Uterus (tissue), 4 donors: ENCODE measurements around the gene GPR65. TPM values are rescaled to one million over a fixed set of nuclear protein-coding genes. Genes with fewer than 3 reads are reported as not detected.

Experiments used
- DNase-seq, 2 donors: peaks; one replicate each; pipeline ENCODE4 v3.0.0-alpha.2; 2019 to 2020
- H3K27ac ChIP-seq, 2 donors: fragments of 200-600 bp; sonication (generic); 1 replicate in 1 of 2; 2 replicates in 1 of 2; pipeline ENCODE4 v1.5.1; 2016 to 2018
- H3K27me3 ChIP-seq, 2 donors: fragments of 200-600 bp; sonication (generic); one replicate each; pipeline ENCODE4 v1.5.1; 2018 to 2019; ENCODE audit warnings: control low read depth in 1 of 2
- H3K36me3 ChIP-seq, 2 donors: fragments of 200-600 bp; sonication (generic); one replicate each; pipeline ENCODE4 v1.5.1; 2019; ENCODE audit warnings: control low read depth in 1 of 2
- H3K4me1 ChIP-seq, 2 donors: fragments of 200-600 bp; sonication (generic); one replicate each; pipeline ENCODE4 v1.5.1; 2018 to 2019; ENCODE audit warnings: control low read depth in 1 of 2
- H3K4me3 ChIP-seq, 2 donors: fragments of 200-600 bp; sonication (generic); 1 replicate in 1 of 2; 2 replicates in 1 of 2; pipeline ENCODE4 v1.5.1; 2018 to 2019; ENCODE audit warnings: mild to moderate bottlenecking in 1 of 2
- H3K9me3 ChIP-seq, 2 donors: fragments of 200-600 bp; sonication (generic); one replicate each; pipeline ENCODE4 v1.5.1; 2019; ENCODE audit warnings: control low read depth in 1 of 2
- POLR2A ChIP-seq, 2 donors: fragments of 450-650 bp; IDR thresholded peaks; one replicate each; pipeline ENCODE4 v1.6.1; 2016; ENCODE audit warnings: antibody characterized with exemption in 2 of 2, mild to moderate bottlenecking in 1 of 2, moderate library complexity in 1 of 2
- intact Hi-C: fragments of 100-400 bp; cut with DNase I; formaldehyde crosslinking; loops from one replicate; pipeline ENCODE4 v1.15.1; 2023; ENCODE audit warnings: low total_unique reads
- total RNA-seq, 4 donors: library from RNA; depleted of rRNA in 3 of 4; stranded (reverse); fragments of >200 nt in 3 of 4; gene quantifications; one replicate each; pipeline versions ENCODE4 v1.1.0 to v1.2.4, GENCODE V29; 2014 to 2023
- TF ChIP-seq, protein P1 (sequence below), 4 experiments: fragments of 200-600 bp in 2 of 4; fragments of 450-650 bp in 2 of 4; sonication (generic) in 2 of 4; IDR thresholded peaks; one replicate each; pipeline ENCODE4 v1.5.1; 2016 to 2019; ENCODE audit warnings: antibody characterized with exemption in 4 of 4, mild to moderate bottlenecking in 2 of 4, moderate library complexity in 1 of 4
- donor health status: DM: yes; HTN: yes; CAD: no.

GPR65 gene
- total RNA-seq, 4 donors from 2014 or later, result 0.76 to 2.6 (median 1.6) TPM

DNA sequence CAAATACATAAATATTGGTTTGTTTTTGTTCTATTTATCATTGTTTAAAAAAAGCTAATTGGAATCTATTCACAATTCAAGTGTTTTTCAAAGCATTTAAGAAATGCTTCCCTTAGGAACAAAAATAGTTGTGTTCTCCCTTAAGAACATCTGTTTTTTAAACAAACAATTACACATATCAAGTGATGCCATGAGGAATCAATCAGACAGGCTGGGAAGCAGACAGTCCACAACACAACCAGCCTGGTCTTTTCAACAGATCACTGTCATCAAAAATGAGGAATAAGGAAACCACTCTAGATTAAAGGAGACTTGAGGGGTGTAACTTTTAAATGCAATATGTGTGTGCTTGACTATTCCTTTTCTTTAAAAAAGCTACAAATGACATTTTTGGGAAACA lies 37.4 kb upstream of the GPR65 start:
- Histone ChIP-seq H3K4me3 (no peak overlapping the region), H3K4me1 (no peaks in the 10 kb centered on the region), H3K27me3 (no peaks in the 10 kb centered on the region), H3K36me3 (no peaks in the 10 kb centered on the region), H3K27ac (no peak overlapping the region), H3K9me3 (no peaks in the 10 kb centered on the region)
- no peak for DNase-seq
- intact Hi-C loops, result no loop called here
- TF ChIP-seq, protein P1, sequence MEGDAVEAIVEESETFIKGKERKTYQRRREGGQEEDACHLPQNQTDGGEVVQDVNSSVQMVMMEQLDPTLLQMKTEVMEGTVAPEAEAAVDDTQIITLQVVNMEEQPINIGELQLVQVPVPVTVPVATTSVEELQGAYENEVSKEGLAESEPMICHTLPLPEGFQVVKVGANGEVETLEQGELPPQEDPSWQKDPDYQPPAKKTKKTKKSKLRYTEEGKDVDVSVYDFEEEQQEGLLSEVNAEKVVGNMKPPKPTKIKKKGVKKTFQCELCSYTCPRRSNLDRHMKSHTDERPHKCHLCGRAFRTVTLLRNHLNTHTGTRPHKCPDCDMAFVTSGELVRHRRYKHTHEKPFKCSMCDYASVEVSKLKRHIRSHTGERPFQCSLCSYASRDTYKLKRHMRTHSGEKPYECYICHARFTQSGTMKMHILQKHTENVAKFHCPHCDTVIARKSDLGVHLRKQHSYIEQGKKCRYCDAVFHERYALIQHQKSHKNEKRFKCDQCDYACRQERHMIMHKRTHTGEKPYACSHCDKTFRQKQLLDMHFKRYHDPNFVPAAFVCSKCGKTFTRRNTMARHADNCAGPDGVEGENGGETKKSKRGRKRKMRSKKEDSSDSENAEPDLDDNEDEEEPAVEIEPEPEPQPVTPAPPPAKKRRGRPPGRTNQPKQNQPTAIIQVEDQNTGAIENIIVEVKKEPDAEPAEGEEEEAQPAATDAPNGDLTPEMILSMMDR (IDR thresholded peaks at IDR 0.05), result no peak
- TF ChIP-seq POLR2A (IDR thresholded peaks at IDR 0.05), result no peak

DNA sequence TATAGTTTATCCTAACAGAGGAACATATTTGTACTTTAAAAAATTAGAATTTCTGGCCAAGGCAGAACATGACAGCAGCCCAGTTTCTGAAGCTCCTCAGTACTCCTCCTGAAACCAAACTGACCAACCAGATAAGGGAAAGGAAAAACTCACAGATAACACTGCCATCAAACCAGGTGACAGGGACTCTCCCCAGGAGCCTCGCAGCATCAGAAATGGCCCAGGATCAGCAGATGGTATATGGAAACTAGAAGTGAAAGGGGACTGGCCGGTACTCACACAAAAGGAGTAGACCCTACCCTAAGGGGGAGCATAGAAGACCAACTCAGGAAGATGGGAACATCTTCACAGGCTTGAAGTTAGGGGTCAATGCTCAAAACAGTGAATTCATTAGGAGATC lies 33.9 kb upstream of the GPR65 start:
- no peaks in the 10 kb centered on the region for H3K4me1 ChIP-seq
- H3K36me3 ChIP-seq, result no peaks in the 10 kb centered on the region
- intact Hi-C loops, result no loop called here
- no peak for DNase-seq
- H3K27ac ChIP-seq, result no peak overlapping the region
- H3K9me3 ChIP-seq, result no peaks in the 10 kb centered on the region
- no peaks in the 10 kb centered on the region for H3K27me3 ChIP-seq
- no peak for TF ChIP-seq POLR2A (IDR thresholded peaks at IDR 0.05)
- TF ChIP-seq, protein P1 (IDR thresholded peaks at IDR 0.05), result no peak
- no peak overlapping the region for H3K4me3 ChIP-seq

DNA sequence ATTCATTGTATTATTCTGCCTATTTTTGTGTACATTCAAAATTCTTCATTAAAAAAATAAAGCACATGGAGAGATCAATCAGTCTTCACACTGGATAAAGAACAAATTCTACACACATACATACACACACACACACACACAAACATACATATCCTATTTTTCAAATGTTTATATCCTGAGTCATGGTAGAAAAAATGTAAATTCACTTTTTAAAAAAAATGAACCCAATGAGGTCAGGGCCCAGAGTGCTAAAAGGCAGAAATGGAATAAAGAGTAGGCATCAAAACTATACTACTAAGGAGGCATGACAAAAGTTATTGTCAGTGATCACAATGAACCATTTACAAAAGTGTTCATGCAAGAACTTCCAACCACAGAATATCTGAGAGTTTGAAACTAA lies 29.3 kb upstream of the GPR65 start:
- Histone ChIP-seq H3K4me3 (no peak overlapping the region), H3K27ac (no peak overlapping the region), H3K9me3 (no peaks in the 10 kb centered on the region), H3K4me1 (no peaks in the 10 kb centered on the region), H3K36me3 (no peaks in the 10 kb centered on the region), H3K27me3 (no peaks in the 10 kb centered on the region)
- no peak for DNase-seq
- TF ChIP-seq POLR2A (IDR thresholded peaks at IDR 0.05), result no peak
- intact Hi-C loops, result no loop called here

DNA sequence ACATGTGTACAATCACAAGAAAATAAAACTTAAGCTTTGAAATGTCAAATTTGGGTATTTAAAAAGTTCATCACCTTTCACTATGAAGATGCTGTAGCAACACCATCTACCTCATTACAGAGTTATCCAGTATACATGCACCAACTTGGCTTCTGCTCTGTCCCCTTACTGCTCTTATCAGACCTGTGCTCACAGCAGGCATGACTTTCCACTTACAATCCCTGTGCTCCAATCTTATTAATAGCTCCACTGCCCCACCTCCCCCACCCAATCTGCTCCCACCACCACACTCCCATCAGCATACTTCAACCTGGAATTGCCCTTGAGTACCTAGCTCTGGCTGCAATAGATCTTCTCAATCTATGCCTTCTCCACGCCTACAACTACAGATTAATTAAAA lies 25.2 kb upstream of the GPR65 start:
- no peaks in the 10 kb centered on the region for H3K36me3 ChIP-seq

DNA sequence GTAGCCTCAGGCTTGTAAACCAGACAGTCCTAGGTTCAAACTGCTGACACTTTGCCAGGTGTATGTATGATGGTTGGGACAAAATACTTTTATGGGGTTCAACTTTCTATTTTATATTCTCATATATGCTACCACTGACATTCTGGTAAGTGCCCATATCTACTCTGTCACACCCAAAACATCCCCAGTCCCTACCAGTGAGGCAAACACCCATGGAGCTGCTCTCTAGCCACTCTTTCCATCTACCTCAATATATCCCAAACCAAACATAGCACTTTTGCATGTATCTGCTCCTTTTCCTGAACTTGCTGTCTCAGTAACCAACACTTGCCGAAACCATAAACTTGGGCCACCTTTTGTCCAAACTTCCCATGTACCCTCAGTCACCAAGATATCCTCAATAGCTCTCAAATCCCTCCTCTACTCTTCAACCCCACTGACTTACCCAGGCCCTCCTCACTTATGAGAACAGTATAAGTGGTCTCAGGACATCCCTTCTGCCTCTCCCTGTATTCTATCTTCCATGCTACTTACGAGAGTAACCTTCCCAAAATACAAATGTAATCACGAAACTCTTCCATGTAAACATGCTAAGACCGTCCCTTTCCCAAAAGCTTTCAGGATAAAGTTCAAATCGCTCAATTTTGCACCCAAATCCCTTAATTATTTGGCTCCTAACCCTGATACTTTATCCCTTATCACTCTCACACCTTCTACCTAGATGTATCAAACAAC lies 15.5 kb upstream of the GPR65 start:
- H3K36me3 ChIP-seq, result no peaks in the 10 kb centered on the region
- H3K9me3 ChIP-seq, result no peaks in the 10 kb centered on the region
- DNase-seq, result no peak
- H3K4me1 ChIP-seq, result peaks cover 0 to 4% of the 10 kb centered on the region in 2 donors
- H3K27me3 ChIP-seq, result no peaks in the 10 kb centered on the region
- TF ChIP-seq POLR2A (IDR thresholded peaks at IDR 0.05), result no peak
- no peak overlapping the region for H3K4me3 ChIP-seq
- H3K27ac ChIP-seq, result no peak overlapping the region
- intact Hi-C loops, result no loop called here

More for the DNA sequence above, 25.2 kb upstream of the GPR65 start:
- H3K27ac ChIP-seq, result no peak overlapping the region
- intact Hi-C loops, result no loop called here
- H3K9me3 ChIP-seq, result no peaks in the 10 kb centered on the region
- no peak overlapping the region for H3K4me3 ChIP-seq
- no peak for DNase-seq
- TF ChIP-seq, protein P1 (IDR thresholded peaks at IDR 0.05), result no peak
- TF ChIP-seq POLR2A (IDR thresholded peaks at IDR 0.05), result no peak
- H3K27me3 ChIP-seq, result no peaks in the 10 kb centered on the region
- H3K4me1 ChIP-seq, result no peaks in the 10 kb centered on the region

DNA sequence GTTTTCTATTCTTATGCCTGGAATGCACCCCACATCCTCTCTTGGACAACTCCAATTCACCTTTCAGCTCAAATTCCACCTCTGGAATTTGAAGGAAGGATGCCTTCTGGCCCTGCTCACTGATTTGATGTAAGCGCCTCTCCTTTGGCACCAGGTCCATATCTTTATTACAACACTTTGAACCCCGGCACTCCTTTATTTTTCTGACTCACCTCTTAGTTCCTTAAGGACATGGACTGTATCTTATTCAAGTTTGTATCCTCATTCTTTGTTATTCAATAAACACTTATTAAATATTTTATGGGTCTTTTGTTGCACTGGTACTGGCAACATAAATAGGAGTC lies 15.0 kb upstream of the GPR65 start:
- intact Hi-C loops, result no loop called here
- TF ChIP-seq, protein P1 (IDR thresholded peaks at IDR 0.05), result no peak
- TF ChIP-seq POLR2A (IDR thresholded peaks at IDR 0.05), result no peak
- Histone ChIP-seq H3K9me3 (no peaks in the 10 kb centered on the region), H3K36me3 (no peaks in the 10 kb centered on the region), H3K4me1 (peaks cover 0 to 4% of the 10 kb centered on the region in 2 donors), H3K27ac (no peak overlapping the region), H3K27me3 (no peaks in the 10 kb centered on the region), H3K4me3 (no peak overlapping the region)
- DNase-seq, result no peak
